NK-92 (cell line): ENCODE data around the gene PPP1R9B.

Source experiments
- DNase-seq: peaks from one replicate; lab custom pipeline; 2025; ENCODE audit not compliant: unreplicated experiment; lab: John Stamatoyannopoulos, UW

PPP1R9B gene

GRCh38 chr17:50110591-50111349 lies 39.7 kb downstream of the PPP1R9B start:
- no peak for DNase-seq

DNA sequence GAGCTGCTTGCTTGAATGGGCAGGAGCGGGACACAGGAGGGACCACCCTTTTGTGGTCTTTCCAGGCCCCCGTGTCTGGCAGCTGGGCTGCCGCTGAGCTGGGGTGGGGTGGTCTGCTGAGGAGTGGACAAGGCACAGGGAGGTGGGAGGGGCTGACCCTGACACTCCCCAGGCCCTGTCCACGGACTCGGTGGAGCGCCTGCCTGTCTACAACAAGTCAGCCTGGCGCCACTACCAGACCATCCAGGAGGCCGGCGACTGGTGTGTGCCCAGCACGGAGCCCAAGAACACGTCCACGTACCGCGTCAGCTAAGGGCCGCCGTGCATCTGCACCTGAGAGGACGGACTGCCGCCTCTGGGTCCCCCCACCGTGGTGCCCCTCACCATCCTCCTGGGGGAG lies 40.7 kb downstream of the PPP1R9B start:
- no peak for DNase-seq

- no peak for DNase-seq
Observed at GRCh38 chr17:50109207-50109606, 41.3 kb downstream of the PPP1R9B start.

- no peak for DNase-seq
Observed at GRCh38 chr17:50108556-50108955, 41.9 kb downstream of the PPP1R9B start.

DNA sequence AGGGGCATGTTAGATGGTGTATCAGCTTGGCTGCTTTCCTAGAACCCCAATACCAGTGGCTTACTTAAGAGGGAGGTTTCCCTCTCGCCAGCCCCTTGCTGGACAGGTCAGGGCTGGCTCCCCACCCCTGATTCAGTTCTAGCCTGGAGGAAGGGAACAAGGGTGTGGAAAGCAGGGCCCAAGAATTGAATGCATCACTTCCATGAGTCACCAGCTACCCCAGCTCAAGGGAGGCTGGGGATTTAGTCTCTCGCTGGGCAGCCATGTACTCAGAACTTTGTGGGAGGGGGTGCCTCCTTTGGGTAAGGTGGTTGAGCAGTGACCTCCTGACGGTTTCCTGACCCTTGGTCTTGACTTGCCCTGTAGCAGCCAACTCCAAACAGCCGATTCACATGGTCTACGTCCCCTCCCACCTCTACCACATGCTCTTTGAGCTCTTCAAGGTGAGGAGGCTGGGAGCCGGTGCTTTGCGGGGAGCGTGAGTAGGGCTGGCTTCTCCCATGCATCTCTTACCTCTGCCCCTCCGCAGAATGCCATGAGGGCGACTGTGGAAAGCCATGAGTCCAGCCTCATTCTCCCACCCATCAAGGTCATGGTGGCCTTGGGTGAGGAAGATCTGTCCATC lies 42.6 kb downstream of the PPP1R9B start:
- DNase-seq, result no peak

DNA sequence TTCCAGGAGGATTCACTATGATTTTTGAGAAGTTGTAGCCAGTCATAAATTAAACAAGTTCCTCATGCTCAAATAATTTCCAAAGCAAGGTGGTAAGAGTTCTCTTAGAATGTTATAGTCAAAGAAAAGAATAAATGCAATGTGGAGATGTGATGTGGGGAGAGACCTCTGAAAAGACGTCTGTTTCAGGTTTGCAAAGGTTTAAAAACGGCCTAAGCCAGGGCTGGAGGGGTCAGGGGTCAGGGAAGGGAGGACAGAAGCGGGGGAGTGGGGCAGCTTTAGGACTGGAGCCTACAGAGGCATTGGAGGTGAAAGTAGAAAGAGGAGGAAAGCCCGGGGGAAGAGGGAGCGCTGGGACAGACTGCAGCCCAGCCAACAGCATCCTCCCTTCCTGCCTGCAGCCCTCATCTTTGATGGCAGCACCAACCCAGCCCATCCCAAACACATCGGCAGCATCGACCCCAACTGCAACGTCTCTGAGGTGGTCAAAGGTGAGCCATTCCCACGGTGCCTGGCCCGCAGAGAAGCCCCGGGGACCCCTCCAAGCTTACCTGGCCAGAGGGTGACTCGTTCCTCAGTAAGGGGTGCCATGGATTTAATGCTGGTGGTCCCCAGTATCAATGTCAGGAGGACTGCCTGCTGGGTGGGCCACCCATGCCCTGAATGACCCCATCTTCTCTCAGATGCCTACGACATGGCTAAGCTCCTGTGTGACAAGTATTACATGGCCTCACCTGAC lies 43.9 kb downstream of the PPP1R9B start:
- no peak for DNase-seq

DNA sequence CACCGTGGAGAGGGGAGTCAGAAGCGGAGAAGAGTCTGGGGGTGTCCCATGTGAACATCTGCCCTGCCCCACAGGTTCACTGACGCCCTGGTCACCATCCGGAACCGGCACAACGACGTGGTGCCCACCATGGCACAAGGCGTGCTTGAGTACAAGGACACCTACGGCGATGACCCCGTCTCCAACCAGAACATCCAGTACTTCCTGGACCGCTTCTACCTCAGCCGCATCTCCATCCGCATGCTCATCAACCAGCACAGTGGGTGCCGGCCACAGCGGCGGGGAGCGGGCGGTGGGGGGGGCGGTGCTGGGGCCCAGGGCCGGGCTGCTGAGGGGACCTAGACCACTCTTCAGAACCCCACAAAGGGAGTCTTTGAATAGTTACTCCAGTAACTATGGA lies 44.7 kb downstream of the PPP1R9B start:
- no peak for DNase-seq

GRCh38 chr17:50103941-50104340 lies 46.5 kb downstream of the PPP1R9B start:
- no peak for DNase-seq

GRCh38 chr17:50103252-50103651 lies 47.2 kb downstream of the PPP1R9B start:
- DNase-seq, result no peak

- DNase-seq, result no peak
Observed at GRCh38 chr17:50102164-50102991, 48.1 kb downstream of the PPP1R9B start.

GRCh38 chr17:50101346-50102163 lies 48.9 kb downstream of the PPP1R9B start:
- DNase-seq, result no peak

DNA sequence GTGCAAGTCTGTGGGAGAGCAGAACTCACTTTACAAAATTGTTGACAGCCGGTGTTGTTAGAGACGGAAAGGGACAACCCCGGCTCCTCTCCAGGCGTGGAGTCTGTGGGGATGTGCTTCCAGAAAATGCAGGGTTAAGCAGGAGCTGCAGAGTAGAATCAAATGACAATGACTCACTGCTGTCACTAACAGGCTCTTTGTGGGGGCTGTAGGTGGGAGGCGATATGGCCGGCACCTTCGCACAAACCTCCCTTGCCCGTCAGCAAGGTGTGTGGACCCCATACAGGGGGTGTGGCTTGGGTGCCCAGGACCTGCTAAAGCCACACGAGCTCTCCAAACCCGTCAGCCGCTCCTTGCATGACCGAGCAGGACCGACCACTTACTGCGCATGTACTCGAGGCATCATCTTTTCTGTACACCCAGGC lies 49.5 kb downstream of the PPP1R9B start:
- no peak for DNase-seq

DNA sequence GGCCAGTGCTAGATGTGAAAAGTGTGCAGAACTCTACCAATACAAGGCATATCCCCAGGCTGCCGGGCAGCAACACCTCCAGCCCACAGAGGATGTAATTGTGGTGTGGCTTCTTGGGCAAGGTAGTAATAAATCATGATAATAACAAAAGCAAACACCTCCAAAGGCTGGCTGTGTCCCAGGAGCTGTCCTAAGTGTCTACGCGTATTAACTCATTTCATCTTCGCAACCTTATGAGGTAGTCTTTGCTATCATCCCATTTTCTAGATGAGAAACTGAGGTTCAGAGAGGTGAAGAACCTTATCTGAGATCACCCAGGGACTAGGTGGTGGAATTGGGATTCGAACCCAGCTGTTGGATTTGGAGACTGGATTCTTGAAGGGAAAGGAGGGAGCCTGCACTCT lies 50.0 kb downstream of the PPP1R9B start:
- no peak for DNase-seq

DNA sequence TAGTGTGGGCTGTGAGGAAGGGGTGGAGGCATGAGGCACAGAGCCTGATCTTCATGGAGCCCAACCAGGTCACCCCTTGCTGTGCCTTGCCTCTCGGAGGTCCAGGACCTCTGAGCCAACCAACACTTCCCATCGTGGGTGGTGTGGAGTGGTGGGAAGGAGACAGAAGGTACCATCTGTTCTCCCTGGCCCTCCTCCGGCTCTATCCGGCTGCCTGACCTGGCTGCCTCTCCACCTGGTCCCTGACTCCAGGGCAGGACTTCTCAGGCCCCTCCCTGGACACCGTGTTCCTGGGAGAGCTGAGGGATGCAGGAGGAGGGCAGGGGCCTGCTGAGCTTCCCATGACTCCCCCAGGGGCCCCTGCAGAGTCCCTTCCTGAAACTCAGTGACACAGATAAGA lies 51.5 kb downstream of the PPP1R9B start:
- DNase-seq, result no peak

DNA sequence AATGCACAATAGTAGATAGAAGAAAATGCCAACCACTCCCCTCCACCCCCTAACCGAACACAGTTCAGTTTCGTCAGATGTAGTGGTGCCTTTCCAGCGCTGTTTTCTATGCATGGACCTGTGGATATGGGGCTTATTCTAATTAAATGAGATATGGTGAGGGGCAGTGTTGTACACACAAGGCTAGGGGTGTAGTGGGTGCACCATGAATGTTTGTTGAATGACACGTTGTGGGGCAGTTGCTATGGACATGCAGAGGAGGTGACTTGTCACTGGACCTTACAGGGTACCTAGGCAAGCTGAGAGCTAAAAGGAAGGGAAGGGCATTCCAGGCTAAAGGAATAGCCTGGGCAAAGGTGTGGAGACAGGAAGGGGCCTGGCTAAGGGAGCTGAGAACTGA lies 51.9 kb downstream of the PPP1R9B start:
- DNase-seq, result no peak

DNA sequence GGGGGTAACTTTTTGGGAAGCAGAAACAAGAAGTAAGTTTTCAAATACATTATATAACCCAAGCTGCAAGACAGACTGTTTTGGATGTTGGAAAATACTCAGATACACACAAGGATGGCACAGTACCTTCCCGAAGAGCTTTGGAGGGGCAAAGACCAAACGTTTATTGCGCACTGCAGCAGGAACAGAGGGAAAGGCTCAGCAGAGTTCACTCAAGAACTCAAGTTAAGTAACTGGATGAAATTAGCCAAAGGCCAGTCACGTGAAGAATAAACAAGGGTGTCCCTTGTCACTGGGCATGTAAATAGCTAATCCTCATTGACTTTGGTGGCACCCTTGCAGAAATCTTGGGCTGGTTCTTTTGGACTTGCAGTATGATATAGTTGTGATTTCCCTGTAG lies 52.6 kb downstream of the PPP1R9B start:
- DNase-seq, result no peak

DNA sequence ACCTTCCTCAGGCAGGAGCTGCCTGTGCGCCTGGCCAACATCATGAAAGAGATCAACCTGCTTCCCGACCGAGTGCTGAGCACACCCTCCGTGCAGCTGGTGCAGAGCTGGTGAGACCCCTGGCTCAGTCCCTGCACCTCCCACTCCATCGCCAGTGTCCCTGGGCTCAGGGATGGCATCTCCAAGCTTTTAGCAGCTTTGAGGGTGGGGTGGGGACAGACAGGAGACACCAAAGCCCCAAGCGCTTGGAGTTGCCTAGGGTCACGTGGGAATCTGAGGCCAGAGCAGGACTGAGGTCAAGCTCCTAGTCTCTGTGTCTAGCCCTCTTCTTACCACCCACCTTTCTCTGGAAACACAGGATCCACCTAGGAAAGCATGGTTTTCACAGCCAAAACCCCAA lies 53.0 kb downstream of the PPP1R9B start:
- DNase-seq, result no peak

DNA sequence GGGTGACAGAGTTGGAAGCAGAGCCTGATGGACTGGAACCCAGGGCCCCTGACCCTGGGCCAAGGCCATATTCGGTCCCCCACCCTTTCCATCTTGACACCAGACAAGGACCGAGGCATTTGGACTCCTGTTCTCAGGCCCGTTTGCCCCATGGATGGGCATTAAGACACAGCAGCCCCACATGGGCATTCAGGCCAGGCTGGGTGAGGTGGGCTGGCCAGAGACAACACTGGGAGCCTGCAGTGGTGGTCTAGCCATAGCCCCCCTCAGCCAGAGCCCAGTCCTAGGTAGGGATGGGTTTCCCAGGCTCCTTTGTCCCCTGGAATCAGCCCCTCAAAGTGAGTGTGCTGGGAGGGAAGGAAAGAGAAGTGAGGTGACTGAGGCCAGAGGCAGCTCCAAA lies 53.7 kb downstream of the PPP1R9B start:
- no peak for DNase-seq

DNA sequence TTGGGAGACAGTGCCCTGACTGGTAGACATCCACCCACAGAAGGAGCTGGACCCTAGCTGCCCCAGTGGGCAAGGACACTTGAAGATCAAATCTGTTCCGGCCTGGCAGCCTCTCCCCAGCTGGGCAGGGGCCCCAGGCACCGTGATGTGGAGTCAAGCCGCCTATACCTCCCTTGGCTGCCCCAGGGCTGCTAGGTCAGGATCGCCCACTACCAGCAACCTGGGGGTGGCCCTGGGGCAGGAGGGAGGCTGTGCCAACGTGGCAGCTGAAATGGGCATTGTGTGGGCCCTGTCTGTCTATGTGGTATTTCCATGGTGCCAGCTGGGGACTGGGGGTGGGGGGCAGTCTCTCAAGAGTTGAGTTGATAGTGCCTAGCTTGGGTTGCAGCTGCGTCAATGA lies 54.4 kb downstream of the PPP1R9B start:
- DNase-seq, result no peak

GRCh38 chr17:50095626-50096037 lies 54.8 kb downstream of the PPP1R9B start:
- DNase-seq, result no peak
